GM19395 (cell line): Measurements from ENCODE around the gene MAPKAPK2.

Experiments
- ATAC-seq: cut with Tn5 transposase; IDR thresholded peaks from one replicate; pipeline ENCODE4 v1.9.1; 2021; ENCODE audit warnings: mild to moderate bottlenecking, moderate library complexity; ENCODE audit not compliant: unreplicated experiment

MAPKAPK2 gene

GRCh38 chr1:206681359-206681758 is 3.3 kb upstream of the MAPKAPK2 start:
- no peak for ATAC-seq

- no peak for ATAC-seq
These were observed 2.6 kb upstream of the MAPKAPK2 start for GRCh38 chr1:206682111-206682510.

GRCh38 chr1:206683313-206683712 is 1.4 kb upstream of the MAPKAPK2 start:
- no peak for ATAC-seq

GRCh38 chr1:206684003-206684402 is 702 bp upstream of the MAPKAPK2 start:
- no peak for ATAC-seq

- ATAC-seq, result no peak
These were observed 646 bp downstream of the MAPKAPK2 start for GRCh38 chr1:206685334-206685768.

DNA sequence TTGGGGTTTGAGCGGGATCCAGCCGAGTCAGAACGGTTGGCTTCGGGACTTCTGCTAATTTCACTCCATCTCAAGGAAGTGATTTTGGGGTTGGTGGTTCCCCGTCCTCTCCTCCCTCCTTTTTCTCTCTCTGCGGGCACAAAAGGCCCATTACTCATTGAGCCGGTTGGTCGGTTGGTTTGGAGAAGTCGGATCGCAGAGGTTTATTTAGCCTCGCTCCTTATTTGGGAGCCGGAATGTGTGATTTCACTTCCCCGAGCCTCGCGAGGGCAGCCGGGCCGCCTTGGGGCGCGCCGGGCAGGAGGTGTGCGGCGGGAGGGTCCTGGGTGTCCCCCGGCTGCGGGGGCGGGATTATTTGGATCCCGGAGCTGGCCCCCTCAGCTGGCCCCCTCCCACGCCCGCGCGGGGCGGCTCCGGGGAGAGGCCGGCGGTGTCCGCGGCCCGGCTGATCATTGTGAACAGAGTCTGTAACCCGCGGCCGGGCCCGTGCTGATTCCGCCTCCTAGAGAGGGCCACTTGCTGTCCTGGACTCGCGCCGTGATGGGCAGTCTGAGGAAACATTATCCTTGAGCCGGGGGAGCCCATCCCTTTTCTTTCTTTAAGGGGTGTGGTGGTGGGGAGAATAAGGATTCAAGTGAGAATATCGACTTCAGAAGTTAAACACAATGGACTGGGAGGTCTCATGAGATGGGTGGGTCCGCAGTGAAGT is 1.2 kb downstream of the MAPKAPK2 start:
- no peak for ATAC-seq

DNA sequence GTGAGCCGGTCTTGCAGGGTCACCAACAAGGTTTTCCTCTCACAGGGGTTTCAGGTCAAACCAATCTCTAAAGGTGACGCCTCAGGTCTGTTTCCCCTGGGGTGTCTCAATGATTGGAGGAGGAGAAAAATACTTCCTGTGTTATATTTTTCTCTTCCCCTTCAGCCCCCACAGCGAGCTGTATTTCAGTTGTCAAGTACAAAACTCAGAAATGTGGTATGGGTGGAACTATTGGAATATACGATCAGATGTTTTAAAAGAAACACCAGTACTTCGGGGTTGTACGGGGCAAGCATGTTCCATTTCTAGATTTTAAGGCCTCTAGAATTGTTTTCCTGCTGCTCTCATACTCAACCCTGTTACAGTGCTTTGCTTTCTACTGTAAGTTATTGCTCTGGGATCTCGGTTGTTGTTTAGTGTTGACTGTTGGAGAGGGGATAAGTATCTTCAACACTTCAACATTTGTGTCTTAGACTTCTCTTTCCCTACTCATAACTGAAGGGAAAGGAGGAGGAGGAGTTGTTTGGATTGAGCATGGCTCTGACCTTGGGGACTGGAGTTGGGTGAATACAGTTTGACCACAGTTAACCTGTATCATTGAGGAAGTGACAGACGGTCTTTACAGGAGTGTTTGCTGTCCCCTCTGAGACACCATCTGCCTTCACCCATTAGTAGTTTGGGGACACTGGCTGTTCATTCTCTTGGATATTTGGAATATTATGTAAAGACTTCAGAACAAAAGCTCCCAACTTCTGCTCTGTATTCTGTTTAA is 2.0 kb downstream of the MAPKAPK2 start:
- no peak for ATAC-seq

- ATAC-seq, result no peak
These were observed 2.7 kb downstream of the MAPKAPK2 start for GRCh38 chr1:206687251-206687914.

DNA sequence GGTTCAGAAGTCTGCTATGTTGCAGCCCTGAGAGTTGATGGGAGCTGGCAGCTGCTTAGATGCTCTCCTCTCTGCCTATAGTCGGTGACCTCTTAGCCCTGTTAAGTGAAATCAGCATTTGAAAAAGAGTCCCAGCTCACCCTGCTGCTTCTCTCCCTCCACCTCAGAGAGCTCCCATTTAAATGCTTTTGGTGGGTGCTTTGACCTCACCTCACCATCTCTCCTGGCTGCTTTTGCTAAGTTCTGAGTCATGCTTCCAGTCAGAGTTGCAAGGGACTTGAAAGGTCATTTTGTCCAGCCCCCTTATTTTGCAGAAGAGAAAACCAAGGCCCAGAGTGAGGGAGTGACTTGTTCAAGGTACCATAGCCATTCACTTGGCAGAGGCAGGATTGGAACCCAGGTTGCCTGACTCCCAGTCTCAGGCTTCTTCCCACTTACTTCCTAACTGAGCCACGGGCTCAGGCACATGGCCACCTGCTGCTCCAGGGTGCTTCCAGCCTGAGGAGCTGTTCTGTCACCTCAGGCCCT is 3.3 kb downstream of the MAPKAPK2 start:
- no peak for ATAC-seq

DNA sequence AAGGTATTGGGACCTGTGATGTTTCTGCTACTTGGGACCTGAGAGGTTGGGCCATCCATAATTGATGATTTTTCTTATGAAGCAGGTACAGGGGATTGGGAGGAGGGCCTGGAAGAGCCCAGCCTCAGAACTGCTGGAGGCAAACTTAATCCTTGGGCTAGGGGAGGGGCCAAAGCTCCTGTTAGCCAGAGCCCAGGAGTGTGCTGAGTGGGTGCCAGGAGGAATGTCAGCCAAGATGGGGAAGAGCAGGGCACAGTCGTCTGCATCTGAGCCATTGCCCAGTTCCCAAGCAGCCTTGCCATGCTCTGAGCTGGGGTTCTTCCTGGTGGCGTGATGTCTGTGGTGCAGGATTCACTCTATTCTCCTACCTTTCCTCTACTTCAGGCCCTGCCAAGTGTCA is 5.8 kb downstream of the MAPKAPK2 start:
- no peak for ATAC-seq

DNA sequence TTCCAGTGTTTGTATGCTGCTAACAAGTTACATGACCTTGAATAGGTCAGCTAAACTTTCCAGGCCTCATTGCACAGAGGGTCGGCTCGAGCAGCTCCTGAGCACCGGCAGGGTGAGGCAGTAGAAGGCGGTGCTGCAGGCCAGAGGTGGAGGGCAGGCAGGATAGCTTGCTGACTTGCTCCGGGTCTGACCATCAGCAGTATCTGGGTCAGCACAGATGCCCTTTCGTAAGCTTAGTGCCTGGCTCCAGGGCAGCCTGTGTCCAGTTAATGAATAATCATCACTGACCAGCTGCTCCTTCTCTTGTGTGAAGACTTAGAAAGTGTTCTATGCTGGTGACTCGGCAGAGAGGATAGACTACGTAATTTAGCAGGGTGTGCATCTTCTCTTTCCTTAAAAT is 6.9 kb downstream of the MAPKAPK2 start:
- ATAC-seq, result no peak

DNA sequence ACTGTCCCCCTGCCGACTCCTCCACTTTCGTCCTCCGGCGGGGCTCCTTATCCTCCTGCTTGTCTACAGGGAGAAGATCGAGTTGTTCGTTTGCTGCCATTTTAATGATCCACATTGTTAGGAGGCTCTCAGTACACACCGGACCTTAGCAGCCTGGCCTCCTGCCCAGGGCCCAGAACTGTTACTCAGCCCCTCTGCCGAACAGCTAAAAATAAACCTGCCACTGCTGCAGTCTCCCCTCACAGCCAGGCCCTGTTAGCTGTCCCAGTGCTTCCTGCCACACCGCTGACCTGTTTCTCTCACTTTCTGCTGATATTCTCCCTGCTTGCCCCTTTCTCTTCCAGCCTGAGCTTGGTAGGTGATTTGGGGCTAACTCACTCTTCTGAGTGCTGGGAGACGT is 8.3 kb downstream of the MAPKAPK2 start:
- ATAC-seq, result no peak

DNA sequence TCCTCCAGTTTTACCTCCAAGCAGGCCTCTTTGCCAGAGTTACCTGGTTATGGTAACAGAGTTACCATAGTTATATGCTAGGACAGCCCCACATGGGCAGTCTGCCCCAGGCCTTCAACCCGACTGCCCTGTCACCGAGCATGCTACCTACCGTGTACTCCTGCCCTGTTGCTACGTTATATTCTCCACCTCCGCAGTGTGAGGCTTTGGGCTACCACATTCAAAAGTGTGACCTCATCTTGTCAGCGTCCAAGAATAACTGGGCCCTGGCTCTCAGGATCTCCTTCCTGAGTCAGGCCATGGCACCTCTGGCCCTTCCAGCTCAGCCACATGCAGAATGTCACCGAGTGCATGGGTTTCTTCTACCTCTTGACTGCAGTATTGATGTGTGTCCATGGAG is 8.9 kb downstream of the MAPKAPK2 start:
- ATAC-seq, result no peak

GRCh38 chr1:206694171-206695124 is 9.7 kb downstream of the MAPKAPK2 start:
- no peak for ATAC-seq

- ATAC-seq, result no peak
These were observed 11.0 kb downstream of the MAPKAPK2 start for GRCh38 chr1:206695733-206696132.

GRCh38 chr1:206696812-206697585 is 12.3 kb downstream of the MAPKAPK2 start:
- no peak for ATAC-seq

DNA sequence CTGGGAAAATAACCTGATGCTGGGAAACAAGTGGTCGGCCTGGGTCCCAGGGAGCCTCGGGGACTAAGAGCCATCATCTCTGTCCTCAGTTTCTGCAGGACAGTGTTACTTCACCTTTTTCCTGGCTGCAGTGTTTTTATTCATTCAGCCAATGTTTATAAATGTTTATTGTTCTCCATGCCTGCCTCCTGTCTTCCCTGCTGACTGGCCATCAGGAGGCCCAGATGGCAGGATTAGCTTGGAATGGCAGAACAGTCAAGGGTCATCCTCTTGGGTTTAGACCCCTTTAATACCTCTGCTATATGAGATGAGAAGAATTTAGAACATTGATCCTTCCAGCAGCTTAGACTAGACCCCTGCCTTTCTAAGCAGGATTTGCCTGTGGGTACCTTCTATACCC is 13.3 kb downstream of the MAPKAPK2 start:
- ATAC-seq, result no peak

- no peak for ATAC-seq
These were observed 14.4 kb downstream of the MAPKAPK2 start for GRCh38 chr1:206699000-206699586.

DNA sequence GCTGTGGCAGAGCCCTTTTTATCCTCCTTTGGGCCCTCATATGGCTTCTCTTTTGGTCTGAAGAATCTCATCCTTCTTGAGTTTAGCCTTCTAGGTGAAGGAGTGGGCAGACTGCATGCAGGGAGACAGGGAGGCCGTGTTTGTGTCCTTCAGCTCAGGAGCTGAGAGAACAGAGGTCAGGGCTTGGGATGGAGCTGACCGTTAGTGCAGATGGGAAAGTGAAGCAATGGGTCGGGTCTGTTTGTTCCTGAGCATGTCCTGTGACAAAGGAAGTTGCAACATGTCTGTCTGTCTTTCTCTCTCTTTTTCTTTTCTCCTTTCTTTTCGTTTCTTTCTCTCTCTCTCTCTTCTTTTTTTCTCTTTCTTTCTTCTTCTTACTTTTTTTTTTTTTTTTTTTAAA is 14.9 kb downstream of the MAPKAPK2 start:
- no peak for ATAC-seq
